ENCODE measurements around the gene HEXIM1.
"Not testable (repeated sequence)": the region's sequence is repeated elsewhere in the genome, so short reads cannot be mapped to it uniquely, and the experiment has no call there.

Gene HEXIM1

DNA sequence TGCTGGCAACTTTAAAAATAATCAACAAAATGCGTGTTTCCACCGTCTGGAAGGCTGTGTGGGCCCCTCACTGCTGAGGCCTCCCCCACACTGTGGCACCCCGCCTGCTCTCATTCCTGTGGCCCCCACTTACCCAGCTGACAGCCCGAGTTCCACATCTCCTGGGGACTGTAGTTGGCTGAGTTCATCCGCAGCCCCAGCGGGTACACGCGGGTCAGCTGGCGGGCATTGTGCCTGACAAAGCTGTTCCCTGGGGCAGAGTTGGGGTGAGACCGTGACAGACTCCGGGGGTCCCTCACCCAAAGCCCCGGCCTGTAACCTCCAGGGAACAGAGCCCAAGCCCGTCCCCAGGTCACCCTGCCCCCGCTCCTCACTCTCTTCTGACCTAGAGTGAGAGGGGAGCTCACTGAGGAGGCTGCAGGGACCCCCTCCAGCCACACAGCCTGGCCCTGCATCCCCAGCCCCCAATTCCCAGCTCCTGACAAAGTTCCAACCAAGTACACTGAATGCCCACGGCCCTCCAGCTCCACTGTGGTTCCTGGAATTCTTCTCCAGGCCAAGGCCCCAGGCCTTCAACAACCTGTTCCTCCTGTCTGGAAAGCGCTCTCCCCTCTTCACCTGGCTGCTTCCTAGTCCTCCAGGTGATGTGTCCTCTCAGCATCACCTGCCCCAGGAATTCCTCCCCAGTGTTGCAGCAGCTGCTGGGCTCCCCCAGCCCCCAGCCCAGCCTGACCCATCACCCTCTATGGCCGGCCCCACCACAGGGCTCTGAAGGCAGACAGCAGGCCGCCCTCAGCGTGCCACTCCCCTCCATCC is 34.0 kb upstream of the HEXIM1 start:
- DNase-seq = no peak

GRCh38 chr17:45115015-45115625 is 33.2 kb upstream of the HEXIM1 start:
- DNase-seq = no peak

- no peak for DNase-seq
These were observed 32.4 kb upstream of the HEXIM1 start for GRCh38 chr17:45115871-45116270.

GRCh38 chr17:45116434-45117016 is 31.8 kb upstream of the HEXIM1 start:
- no peak for DNase-seq

DNA sequence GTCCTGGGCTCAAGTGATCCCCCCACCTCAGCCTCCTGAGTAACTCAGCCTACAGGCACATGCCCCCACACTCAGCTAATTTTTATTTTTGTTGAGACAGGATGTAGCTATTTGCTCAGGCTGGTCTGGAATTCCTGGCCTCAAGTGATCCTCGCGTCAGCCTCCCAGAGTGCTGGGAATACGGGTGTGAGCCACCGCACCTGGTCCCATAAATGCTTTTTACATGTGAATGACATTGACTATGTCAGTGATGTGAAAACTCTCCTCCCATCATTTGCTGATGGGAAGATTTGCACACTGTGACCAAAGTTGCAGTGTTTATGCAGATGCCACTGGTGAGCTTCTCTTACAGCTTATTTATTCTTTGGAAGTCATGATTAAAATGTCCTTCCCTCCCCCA is 30.9 kb upstream of the HEXIM1 start:
- DNase-seq = no peak

DNA sequence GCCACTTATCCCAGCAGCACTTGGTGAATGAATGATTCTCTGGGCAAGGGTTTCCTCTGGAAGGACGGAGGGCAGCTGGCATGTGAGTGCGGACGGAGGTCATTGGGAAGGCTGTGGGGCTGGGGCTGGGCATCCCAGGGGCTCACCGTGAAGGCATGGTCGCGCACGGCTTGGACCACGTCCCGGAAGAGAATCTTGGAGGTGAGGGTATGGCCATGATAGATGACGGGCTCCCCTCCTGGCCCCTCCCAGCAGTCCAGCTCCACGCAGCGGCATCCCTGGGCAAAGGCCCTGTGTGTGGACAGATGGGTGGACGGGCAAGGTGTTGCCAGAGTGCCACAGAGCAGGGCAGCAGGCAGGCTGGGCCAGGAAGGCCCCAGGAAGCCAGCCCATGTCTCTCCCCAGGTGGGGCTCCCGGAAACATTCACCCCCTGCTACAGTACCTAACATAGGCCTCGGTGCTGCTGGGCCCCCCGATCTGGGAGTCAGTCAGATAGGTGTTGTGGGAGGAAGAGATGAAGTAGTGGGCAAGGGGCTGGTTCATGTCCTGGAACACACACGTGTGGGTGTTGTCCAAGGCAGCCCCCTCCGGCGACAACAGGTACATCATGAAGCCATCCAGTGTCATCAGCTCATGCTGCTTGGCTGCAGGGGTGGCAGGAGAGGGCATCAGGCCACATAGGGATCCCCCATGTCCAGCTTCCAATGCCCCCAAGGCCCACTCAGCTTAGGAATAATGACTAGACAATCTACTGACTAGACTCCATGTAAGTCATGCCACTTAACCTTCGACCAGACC is 30.2 kb upstream of the HEXIM1 start:
- no peak for DNase-seq

DNA sequence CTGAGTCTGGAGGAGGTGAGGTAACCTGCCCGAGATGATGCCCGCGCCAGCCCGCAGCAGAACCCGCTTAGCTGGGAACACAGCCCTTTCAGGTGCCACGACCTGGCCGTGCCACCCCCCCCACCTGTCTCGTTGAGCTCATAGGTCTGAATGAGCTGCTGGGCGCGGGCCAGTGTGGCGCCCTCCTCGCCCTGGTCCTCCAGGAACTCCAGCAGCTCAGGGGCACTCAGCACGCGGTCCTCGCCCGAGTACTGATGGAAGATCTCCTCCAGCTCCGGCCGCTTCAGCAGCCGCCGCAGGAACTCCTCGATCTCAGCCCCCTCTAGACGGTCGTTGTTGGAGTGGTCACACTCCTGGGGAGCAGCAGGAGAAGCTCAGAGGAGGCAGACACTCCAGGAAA is 29.6 kb upstream of the HEXIM1 start:
- no peak for DNase-seq

- DNase-seq = no peak
These were observed 28.3 kb upstream of the HEXIM1 start for GRCh38 chr17:45119964-45120363.

GRCh38 chr17:45120558-45120957 is 27.7 kb upstream of the HEXIM1 start:
- no peak for DNase-seq

DNA sequence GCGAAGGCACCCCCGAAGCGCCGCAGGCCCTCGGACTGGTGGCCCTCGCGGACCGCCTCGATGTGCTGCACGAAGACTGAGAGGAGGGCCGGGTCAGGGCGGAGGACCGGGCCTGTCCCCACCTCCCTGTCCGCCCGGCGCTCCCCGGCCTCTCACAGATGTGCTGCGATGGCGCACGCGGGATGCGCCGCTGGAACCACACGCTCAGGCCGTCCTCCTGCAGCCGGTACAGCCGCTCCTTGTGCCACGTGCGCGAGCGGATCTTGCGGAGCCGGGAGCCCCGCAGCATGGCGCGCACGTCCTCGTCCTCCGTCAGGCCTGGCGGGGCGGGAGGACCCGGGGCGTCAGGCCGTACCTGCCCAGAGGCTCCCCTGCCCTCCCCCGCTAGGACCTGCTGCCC is 27.2 kb upstream of the HEXIM1 start:
- no peak for DNase-seq

DNA sequence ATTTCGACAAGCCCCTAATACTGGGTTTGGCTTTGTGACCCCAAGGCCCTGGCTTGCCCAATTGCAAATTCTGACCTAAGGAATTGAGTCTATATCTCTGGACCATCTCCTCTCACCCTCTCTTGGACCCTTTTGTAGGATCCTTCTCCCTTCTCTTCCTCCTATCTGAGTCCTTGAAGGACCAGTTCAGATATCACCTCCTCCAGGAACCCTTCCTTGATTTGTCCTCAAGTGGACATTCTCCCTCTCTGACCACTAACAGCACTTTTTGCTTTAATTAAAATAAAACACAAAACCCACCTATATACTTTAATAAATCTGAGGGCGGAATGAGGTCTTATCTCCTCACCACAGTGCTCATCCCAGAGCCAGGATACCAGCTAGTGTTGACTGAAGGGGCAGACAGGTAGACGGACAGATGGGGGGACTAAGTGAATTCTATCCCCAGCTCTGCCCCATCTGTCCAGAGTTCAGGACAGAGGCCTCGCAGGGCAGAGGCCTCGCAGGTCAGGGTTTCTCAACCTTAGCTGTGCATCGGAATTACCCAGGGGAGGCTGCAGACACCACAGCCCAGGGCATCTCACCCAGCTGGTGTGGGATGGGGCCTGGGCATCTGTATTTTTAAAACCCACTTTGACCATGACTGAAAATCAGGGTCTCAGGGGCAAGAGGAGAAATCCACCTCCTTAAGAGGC is 25.1 kb upstream of the HEXIM1 start:
- no peak for DNase-seq

- peak in 1 of 5 donors; percentile 37 for DNase-seq
These were observed 24.1 kb upstream of the HEXIM1 start for GRCh38 chr17:45123930-45124796.

- DNase-seq = not testable (repeated sequence)
These were observed 23.5 kb upstream of the HEXIM1 start for GRCh38 chr17:45124797-45125122.

DNA sequence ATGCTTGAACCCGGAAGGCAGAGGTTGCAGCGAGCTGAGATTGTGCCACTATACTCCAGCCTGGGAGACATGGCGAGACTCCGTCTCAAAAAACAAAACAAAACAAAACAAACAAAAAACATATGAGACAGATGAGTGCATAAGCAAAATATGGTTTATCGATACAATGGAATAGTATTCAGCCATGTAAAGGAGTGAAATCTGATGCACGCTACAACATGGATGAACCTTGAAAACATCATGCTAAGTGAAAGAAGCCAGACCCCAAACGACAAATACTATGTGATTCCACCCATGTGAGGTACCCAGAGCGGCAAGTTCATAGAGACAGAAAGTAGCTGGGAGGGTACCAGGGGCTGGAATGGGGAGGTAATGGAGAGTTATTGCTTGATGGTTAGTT is 22.8 kb upstream of the HEXIM1 start:
- no peak for DNase-seq

- DNase-seq = no peak
These were observed 21.1 kb upstream of the HEXIM1 start for GRCh38 chr17:45127207-45127547.

GRCh38 chr17:45127548-45128300 is 20.6 kb upstream of the HEXIM1 start:
- DNase-seq = no peak

- no peak for DNase-seq
These were observed 19.9 kb upstream of the HEXIM1 start for GRCh38 chr17:45128331-45128730.

GRCh38 chr17:45128989-45129388 is 19.3 kb upstream of the HEXIM1 start:
- no peak for DNase-seq

DNA sequence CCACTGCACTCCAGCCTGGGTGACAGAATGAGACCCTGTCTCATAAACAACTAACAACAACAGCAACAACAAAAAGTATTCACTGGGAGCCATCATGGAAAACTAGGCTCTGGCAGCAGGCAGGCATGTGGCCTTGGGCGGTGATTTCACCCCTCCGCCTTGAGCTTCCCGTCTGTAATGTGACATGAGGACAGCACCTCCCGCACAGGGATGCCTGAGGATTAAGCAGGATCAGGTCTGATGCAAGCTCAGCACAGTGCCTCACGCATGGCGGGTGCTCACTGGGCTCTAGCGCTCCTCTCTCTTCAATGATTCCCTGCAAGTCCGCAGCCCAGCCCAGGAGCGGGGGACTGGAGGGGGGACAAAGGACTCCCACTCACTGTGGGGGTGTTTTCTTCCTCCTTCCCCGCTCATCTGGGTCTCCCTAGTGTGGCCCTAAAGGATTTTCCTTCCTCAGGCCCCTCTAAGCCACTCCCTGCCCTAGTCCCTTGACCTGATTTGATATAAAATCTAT is 18.8 kb upstream of the HEXIM1 start:
- DNase-seq = no peak

- no peak for DNase-seq
These were observed 18.2 kb upstream of the HEXIM1 start for GRCh38 chr17:45129940-45130680.

Measured in T-helper 1 cell (primary cell).